ENCODE measurements around the gene PADI3.
"Not testable (repeated sequence)": the region's sequence is repeated elsewhere in the genome, so short reads cannot be mapped to it uniquely, and the experiment has no call there.

PADI3 gene

DNA sequence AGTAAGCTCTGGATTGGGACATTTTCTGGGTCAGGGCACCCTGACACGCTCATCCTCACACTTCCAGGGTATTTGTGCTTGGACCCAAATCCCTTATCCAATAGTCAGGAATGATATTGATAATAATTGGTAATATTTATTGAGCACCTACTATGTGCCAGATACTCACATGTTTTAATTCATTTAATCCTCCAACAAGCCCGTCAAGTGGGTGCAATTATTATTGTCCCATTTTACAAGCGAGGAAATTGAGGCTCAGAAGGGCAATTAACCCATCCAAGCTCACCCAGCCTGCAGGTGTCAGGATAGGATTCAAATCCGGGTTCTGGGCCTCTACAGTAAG lies 11.4 kb upstream of the PADI3 start:
- TF ChIP-seq, protein P1, sequence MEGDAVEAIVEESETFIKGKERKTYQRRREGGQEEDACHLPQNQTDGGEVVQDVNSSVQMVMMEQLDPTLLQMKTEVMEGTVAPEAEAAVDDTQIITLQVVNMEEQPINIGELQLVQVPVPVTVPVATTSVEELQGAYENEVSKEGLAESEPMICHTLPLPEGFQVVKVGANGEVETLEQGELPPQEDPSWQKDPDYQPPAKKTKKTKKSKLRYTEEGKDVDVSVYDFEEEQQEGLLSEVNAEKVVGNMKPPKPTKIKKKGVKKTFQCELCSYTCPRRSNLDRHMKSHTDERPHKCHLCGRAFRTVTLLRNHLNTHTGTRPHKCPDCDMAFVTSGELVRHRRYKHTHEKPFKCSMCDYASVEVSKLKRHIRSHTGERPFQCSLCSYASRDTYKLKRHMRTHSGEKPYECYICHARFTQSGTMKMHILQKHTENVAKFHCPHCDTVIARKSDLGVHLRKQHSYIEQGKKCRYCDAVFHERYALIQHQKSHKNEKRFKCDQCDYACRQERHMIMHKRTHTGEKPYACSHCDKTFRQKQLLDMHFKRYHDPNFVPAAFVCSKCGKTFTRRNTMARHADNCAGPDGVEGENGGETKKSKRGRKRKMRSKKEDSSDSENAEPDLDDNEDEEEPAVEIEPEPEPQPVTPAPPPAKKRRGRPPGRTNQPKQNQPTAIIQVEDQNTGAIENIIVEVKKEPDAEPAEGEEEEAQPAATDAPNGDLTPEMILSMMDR (IDR thresholded peaks at IDR 0.05; ENCODE audit: low read length), result no peak
- no peak for TF ChIP-seq EZH2 (IDR thresholded peaks at IDR 0.05; ENCODE audit: borderline replicate concordance, low read length)
- H3K9me2 ChIP-seq (ENCODE audit: low read depth, low read length), result no peaks in the 10 kb centered on the region
- no peaks in the 10 kb centered on the region for H3K36me3 ChIP-seq (ENCODE audit: insufficient read depth, low read length)

DNA sequence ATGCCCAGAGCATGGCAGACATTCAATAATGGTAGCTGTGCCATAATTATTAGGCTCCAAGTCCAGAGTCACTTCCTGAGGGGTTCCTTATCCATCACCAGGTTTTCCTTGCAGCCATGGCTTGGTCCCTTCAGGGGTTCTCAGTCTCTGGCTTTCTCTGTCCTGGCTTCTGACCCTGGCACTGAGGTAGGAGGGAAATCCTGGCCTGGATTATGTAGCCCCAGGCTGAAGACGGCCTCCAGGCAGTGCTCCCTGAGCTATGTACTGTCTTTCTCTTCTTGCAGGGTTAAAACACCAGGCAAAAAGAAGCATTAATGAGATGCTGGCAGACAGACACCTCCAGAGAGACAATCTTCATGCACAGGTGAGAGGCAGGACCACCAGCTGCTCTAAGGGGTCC lies 9.5 kb upstream of the PADI3 start:
- Histone ChIP-seq H3F3A (ENCODE audit: insufficient read depth, low read length) (no peaks in the 10 kb centered on the region), H3K9me3 (ENCODE audit: low read length) (no peaks in the 10 kb centered on the region), H3K27me3 (ENCODE audit: insufficient read depth, low read length) (no peaks in the 10 kb centered on the region), H3K4me1 (ENCODE audit: insufficient read depth, low read length, severe bottlenecking) (no peaks in the 10 kb centered on the region), H3K9ac (ENCODE audit: low read length) (no peak overlapping the region), H3K4me2 (ENCODE audit: low read length) (no peak overlapping the region), H3K9me2 (ENCODE audit: low read depth, low read length) (no peaks in the 10 kb centered on the region), H2AFZ (ENCODE audit: low read length) (no peak overlapping the region), H3K4me3 (ENCODE audit: low read depth, low read length, poor library complexity, severe bottlenecking) (no peak overlapping the region), H3K27ac (ENCODE audit: low read depth, low read length, poor library complexity, severe bottlenecking) (no peak overlapping the region), H4K20me1 (ENCODE audit: insufficient read depth, low read length) (no peaks in the 10 kb centered on the region), H3K79me2 (ENCODE audit: insufficient read depth, low read length) (no peaks in the 10 kb centered on the region), H3K36me3 (ENCODE audit: insufficient read depth, low read length) (no peaks in the 10 kb centered on the region)
- no peak for TF ChIP-seq EZH2 (IDR thresholded peaks at IDR 0.05; ENCODE audit: borderline replicate concordance, low read length)
- TF ChIP-seq, protein P1 (IDR thresholded peaks at IDR 0.05; ENCODE audit: low read length), result no peak

More for the DNA sequence above, 11.4 kb upstream of the PADI3 start:
- no peak overlapping the region for H3K9ac ChIP-seq (ENCODE audit: low read length)
- H3K4me2 ChIP-seq (ENCODE audit: low read length), result no peak overlapping the region
- H3K4me3 ChIP-seq (ENCODE audit: low read depth, low read length, poor library complexity, severe bottlenecking), result no peak overlapping the region
- H3F3A ChIP-seq (ENCODE audit: insufficient read depth, low read length), result no peaks in the 10 kb centered on the region
- H3K9me3 ChIP-seq (ENCODE audit: low read length), result no peaks in the 10 kb centered on the region
- no peaks in the 10 kb centered on the region for H4K20me1 ChIP-seq (ENCODE audit: insufficient read depth, low read length)
- H3K27me3 ChIP-seq (ENCODE audit: insufficient read depth, low read length), result 0 out of 2 replicates have a peak, but pooled peaks cover 3% of the 10 kb centered on the region
- no peaks in the 10 kb centered on the region for H3K79me2 ChIP-seq (ENCODE audit: insufficient read depth, low read length)
- H2AFZ ChIP-seq (ENCODE audit: low read length), result no peak overlapping the region
- no peaks in the 10 kb centered on the region for H3K4me1 ChIP-seq (ENCODE audit: insufficient read depth, low read length, severe bottlenecking)
- no peak overlapping the region for H3K27ac ChIP-seq (ENCODE audit: low read depth, low read length, poor library complexity, severe bottlenecking)

DNA sequence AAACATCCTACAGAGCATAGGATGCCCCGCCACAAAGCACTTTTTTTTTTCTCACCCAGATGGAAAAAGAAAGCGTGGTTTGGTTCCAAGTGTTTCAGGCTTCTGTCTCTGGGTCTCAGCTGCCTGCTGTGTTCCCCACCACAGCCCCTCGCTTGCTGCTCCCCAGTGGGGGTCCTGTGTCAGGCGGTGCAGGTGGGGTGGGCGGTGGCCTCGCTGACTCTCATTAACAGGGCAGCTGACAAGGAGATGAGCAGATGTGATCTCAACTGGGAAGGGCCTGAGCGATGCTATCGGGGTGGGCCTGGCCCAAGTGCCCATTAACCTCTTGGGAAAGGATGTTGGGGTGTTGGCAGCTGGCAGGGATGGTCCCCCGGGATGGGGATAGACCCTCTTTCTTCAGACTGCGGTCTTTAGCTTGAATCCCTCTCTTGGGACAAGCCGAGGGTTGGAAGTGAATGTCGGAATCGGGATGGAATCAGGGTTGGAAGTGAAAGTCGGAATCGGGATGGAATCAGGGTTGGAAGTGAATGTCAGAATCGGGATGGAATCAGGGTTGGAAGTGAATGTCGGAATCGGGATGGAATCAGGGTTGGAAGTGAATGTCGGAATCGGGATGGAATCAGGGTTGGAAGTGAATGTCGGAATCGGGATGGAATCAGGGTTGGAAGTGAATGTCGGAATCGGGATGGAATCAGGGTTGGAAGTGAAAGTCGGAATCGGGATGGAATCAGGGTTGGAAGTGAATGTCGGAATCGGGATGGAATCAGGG lies 7.7 kb upstream of the PADI3 start:
- H3K9me2 ChIP-seq (ENCODE audit: low read depth, low read length); H3K4me1 ChIP-seq (ENCODE audit: insufficient read depth, low read length, severe bottlenecking); H3K27ac ChIP-seq (ENCODE audit: low read depth, low read length, poor library complexity, severe bottlenecking); H3K36me3 ChIP-seq (ENCODE audit: insufficient read depth, low read length); H3K4me3 ChIP-seq (ENCODE audit: low read depth, low read length, poor library complexity, severe bottlenecking); H3K27me3 ChIP-seq (ENCODE audit: insufficient read depth, low read length); H4K20me1 ChIP-seq (ENCODE audit: insufficient read depth, low read length); H3K9me3 ChIP-seq (ENCODE audit: low read length); H3K79me2 ChIP-seq (ENCODE audit: insufficient read depth, low read length); H3F3A ChIP-seq (ENCODE audit: insufficient read depth, low read length); H3K4me2 ChIP-seq (ENCODE audit: low read length); H3K9ac ChIP-seq (ENCODE audit: low read length); H2AFZ ChIP-seq (ENCODE audit: low read length): not testable (repeated sequence)

DNA sequence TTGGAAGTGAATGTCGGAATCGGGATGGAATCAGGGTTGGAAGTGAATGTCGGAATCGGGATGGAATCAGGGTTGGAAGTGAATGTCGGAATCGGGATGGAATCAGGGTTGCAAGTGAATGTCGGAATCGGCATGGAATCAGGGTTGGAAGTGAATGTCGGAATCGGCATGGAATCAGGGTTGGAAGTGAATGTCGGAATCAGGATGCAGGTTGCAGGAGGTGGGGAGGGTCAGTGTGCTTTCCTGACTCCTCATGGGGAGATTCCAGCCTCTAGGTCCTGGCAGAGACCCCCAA lies 7.2 kb upstream of the PADI3 start:
- H3K9ac ChIP-seq (ENCODE audit: low read length); H3K9me2 ChIP-seq (ENCODE audit: low read depth, low read length); H3K27ac ChIP-seq (ENCODE audit: low read depth, low read length, poor library complexity, severe bottlenecking); H4K20me1 ChIP-seq (ENCODE audit: insufficient read depth, low read length); H3K27me3 ChIP-seq (ENCODE audit: insufficient read depth, low read length); H3K4me3 ChIP-seq (ENCODE audit: low read depth, low read length, poor library complexity, severe bottlenecking); H3K9me3 ChIP-seq (ENCODE audit: low read length); H3K79me2 ChIP-seq (ENCODE audit: insufficient read depth, low read length); H2AFZ ChIP-seq (ENCODE audit: low read length); H3K36me3 ChIP-seq (ENCODE audit: insufficient read depth, low read length); H3K4me2 ChIP-seq (ENCODE audit: low read length); H3K4me1 ChIP-seq (ENCODE audit: insufficient read depth, low read length, severe bottlenecking); H3F3A ChIP-seq (ENCODE audit: insufficient read depth, low read length): not testable (repeated sequence)

Data from OCI-LY1 (cell line).